NCI-H1436 (cell line): ENCODE data around the gene UBLCP1.
"Not testable (repeated sequence)": the region's sequence is repeated elsewhere in the genome, so short reads cannot be mapped to it uniquely, and the experiment has no call there.

ENCODE experiments used
- DNase-seq: peaks from one replicate; lab custom pipeline; 2025; lab: John Stamatoyannopoulos, UW

The UBLCP1 gene

GRCh38 chr5:159262859-159263568 is at the start of gene UBLCP1:
UBLCP1 (plus strand) TSS chr5:159263290; CDS start chr5:159268916, 5,626 bp downstream.
- peak; percentile 77 for DNase-seq

GRCh38 chr5:159214486-159215271 is 48.4 kb upstream of the UBLCP1 start:
- no peak for DNase-seq

- no peak for DNase-seq
Measured at GRCh38 chr5:159215886-159216285, 47.2 kb upstream of the UBLCP1 start.

GRCh38 chr5:159216454-159216853 is 46.6 kb upstream of the UBLCP1 start:
- no peak for DNase-seq

GRCh38 chr5:159217236-159217635 is 45.9 kb upstream of the UBLCP1 start:
- no peak for DNase-seq

- DNase-seq: no peak
Measured at GRCh38 chr5:159218595-159219023, 44.5 kb upstream of the UBLCP1 start.

GRCh38 chr5:159220206-159220605 is 42.9 kb upstream of the UBLCP1 start:
- DNase-seq: no peak

GRCh38 chr5:159223469-159223868 is 39.6 kb upstream of the UBLCP1 start:
- no peak for DNase-seq

- DNase-seq: no peak
Measured at GRCh38 chr5:159224471-159224870, 38.6 kb upstream of the UBLCP1 start.

GRCh38 chr5:159226451-159226850 is 36.6 kb upstream of the UBLCP1 start:
- DNase-seq: no peak

GRCh38 chr5:159227452-159227851 is 35.6 kb upstream of the UBLCP1 start:
- DNase-seq: no peak

GRCh38 chr5:159228097-159228496 is 35.0 kb upstream of the UBLCP1 start:
- DNase-seq: not testable (repeated sequence)

GRCh38 chr5:159230657-159231056 is 32.4 kb upstream of the UBLCP1 start:
- peak; percentile 33 for DNase-seq

GRCh38 chr5:159231167-159231566 is 31.9 kb upstream of the UBLCP1 start:
- DNase-seq: no peak

GRCh38 chr5:159235871-159236520 is 27.1 kb upstream of the UBLCP1 start:
- DNase-seq: not testable (repeated sequence)

- DNase-seq: no peak
Measured at GRCh38 chr5:159240301-159240870, 22.7 kb upstream of the UBLCP1 start.

- DNase-seq: no peak
Measured at GRCh38 chr5:159241946-159242552, 21.0 kb upstream of the UBLCP1 start.

GRCh38 chr5:159242656-159243055 is 20.4 kb upstream of the UBLCP1 start:
- no peak for DNase-seq

- DNase-seq: no peak
Measured at GRCh38 chr5:159243385-159243784, 19.7 kb upstream of the UBLCP1 start.

GRCh38 chr5:159244163-159244562 is 18.9 kb upstream of the UBLCP1 start:
- DNase-seq: no peak

- no peak for DNase-seq
Measured at GRCh38 chr5:159244890-159245289, 18.2 kb upstream of the UBLCP1 start.

- no peak for DNase-seq
Measured at GRCh38 chr5:159249158-159249557, 13.9 kb upstream of the UBLCP1 start.
